Vagina (tissue), 2 donors: ENCODE measurements around the gene NUP98. TPM values are rescaled to one million over a fixed set of nuclear protein-coding genes. Genes with fewer than 3 reads are reported as not detected.

ENCODE experiments used
- DNase-seq, 2 donors: peaks; one replicate each; pipeline ENCODE4 v3.0.0-alpha.2; 2017; ENCODE audit errors: extremely low spot score in 2 of 2
- H3K27ac ChIP-seq: fragments of 200-600 bp; sonication (generic); one replicate; pipeline ENCODE4 v1.5.1; 2019
- H3K27me3 ChIP-seq: fragments of 200-600 bp; sonication (generic); one replicate; pipeline ENCODE4 v1.5.1; 2019
- H3K36me3 ChIP-seq, 2 donors: fragments of 200-600 bp; sonication (generic); one replicate each; pipeline ENCODE4 v1.5.1; 2017 to 2019
- H3K4me1 ChIP-seq: fragments of 200-600 bp; sonication (generic); one replicate; pipeline ENCODE4 v1.5.1; 2019
- H3K4me3 ChIP-seq, 2 donors: fragments of 200-600 bp; sonication (generic); 1 replicate in 1 of 2; 2 replicates in 1 of 2; pipeline ENCODE4 v1.5.1; 2016 to 2019
- H3K9me3 ChIP-seq: fragments of 200-600 bp; sonication (generic); one replicate; pipeline ENCODE4 v1.5.1; 2019
- CTCF ChIP-seq, 3 experiments: fragments of 450-650 bp in 2 of 3; fragments of 200-600 bp in 1 of 3; sonication (generic) in 1 of 3; IDR thresholded peaks; one replicate each; pipeline ENCODE4 v1.5.1; 2017 to 2019; ENCODE audit warnings: antibody characterized with exemption in 3 of 3, mild to moderate bottlenecking in 2 of 3, moderate library complexity in 2 of 3
- POLR2A ChIP-seq, 2 donors: fragments of 450-650 bp; IDR thresholded peaks; one replicate each; pipeline ENCODE4 v1.6.1; 2017; ENCODE audit warnings: antibody characterized with exemption in 2 of 2, mild to moderate bottlenecking in 2 of 2, moderate library complexity in 2 of 2
- POLR2AphosphoS5 ChIP-seq, 2 donors: sonication (generic); formaldehyde crosslinking; IDR thresholded peaks; one replicate each; pipeline ENCODE4 v1.9.0; 2017; ENCODE audit warnings: antibody characterized with exemption in 2 of 2, mild to moderate bottlenecking in 2 of 2, low read depth in 1 of 2; ENCODE audit not compliant: insufficient read depth in 1 of 2
- intact Hi-C: fragments of 100-400 bp; cut with DNase I; formaldehyde crosslinking; loops from one replicate; pipeline ENCODE4 v1.15.1; 2023
- total RNA-seq: library from RNA; depleted of rRNA; stranded (reverse); fragments of >200 nt; gene quantifications from one replicate; pipeline ENCODE4 v1.2.3, GENCODE V29; 2016

Gene NUP98
- total RNA-seq, 1 donor from 2014 or later: 110 TPM

- Histone ChIP-seq H3K27me3 (no peaks in the 10 kb centered on the region), H3K4me3 (no peak overlapping the region), H3K36me3 (no peaks in the 10 kb centered on the region), H3K9me3 (no peaks in the 10 kb centered on the region), H3K4me1 (peaks cover 31% of the 10 kb centered on the region), H3K27ac (no peak overlapping the region)
- intact Hi-C loops: no loop called here
- no peak for TF ChIP-seq CTCF (IDR thresholded peaks at IDR 0.05)
- no peak for TF ChIP-seq POLR2A (IDR thresholded peaks at IDR 0.05)
- no peak for TF ChIP-seq POLR2AphosphoS5 (IDR thresholded peaks at IDR 0.05; ENCODE audit: insufficient read depth in 1 of 2, low read depth in 1 of 2)
- no peak for DNase-seq
Measured at GRCh38 chr11:3799873-3800272, 2.5 kb upstream of the NUP98 start.

- TF ChIP-seq POLR2AphosphoS5 (IDR thresholded peaks at IDR 0.05; ENCODE audit: insufficient read depth in 1 of 2, low read depth in 1 of 2) (no peak), POLR2A (IDR thresholded peaks at IDR 0.05) (no peak), CTCF (IDR thresholded peaks at IDR 0.05) (no peak)
- Histone ChIP-seq H3K4me3 (no peak overlapping the region), H3K27me3 (no peaks in the 10 kb centered on the region), H3K4me1 (peaks cover 38% of the 10 kb centered on the region), H3K27ac (no peak overlapping the region), H3K36me3 (no peaks in the 10 kb centered on the region), H3K9me3 (no peaks in the 10 kb centered on the region)
- no peak for DNase-seq
- intact Hi-C loops: no loop called here
Measured at GRCh38 chr11:3799143-3799542, 1.8 kb upstream of the NUP98 start.

- peak overlapping the region; percentile 67 for H3K4me3 ChIP-seq
- no peaks in the 10 kb centered on the region for H3K9me3 ChIP-seq
- no peak for TF ChIP-seq POLR2A (IDR thresholded peaks at IDR 0.05)
- TF ChIP-seq CTCF (IDR thresholded peaks at IDR 0.05): no peak
- no peak for TF ChIP-seq POLR2AphosphoS5 (IDR thresholded peaks at IDR 0.05; ENCODE audit: insufficient read depth in 1 of 2, low read depth in 1 of 2)
- peaks cover 38% of the 10 kb centered on the region for H3K4me1 ChIP-seq
- peak overlapping the region; percentile 89 for H3K27ac ChIP-seq
- peaks cover 5 to 12% of the 10 kb centered on the region in 2 donors for H3K36me3 ChIP-seq
- peak in 1 of 2 donors; percentile 93 for DNase-seq
- intact Hi-C loops: no loop called here
- no peaks in the 10 kb centered on the region for H3K27me3 ChIP-seq
Measured at GRCh38 chr11:3796801-3797328, 489 bp downstream of the NUP98 start.

- intact Hi-C loops: no loop called here
- peaks cover 38% of the 10 kb centered on the region for H3K4me1 ChIP-seq
- H3K9me3 ChIP-seq: no peaks in the 10 kb centered on the region
- peak overlapping the region; percentile 67 for H3K4me3 ChIP-seq
- H3K27ac ChIP-seq: peak overlapping the region; percentile 89
- H3K27me3 ChIP-seq: no peaks in the 10 kb centered on the region
- TF ChIP-seq POLR2A (IDR thresholded peaks at IDR 0.05) (no peak), POLR2AphosphoS5 (IDR thresholded peaks at IDR 0.05; ENCODE audit: insufficient read depth in 1 of 2, low read depth in 1 of 2) (no peak), CTCF (IDR thresholded peaks at IDR 0.05) (no peak)
- H3K36me3 ChIP-seq: peaks cover 5 to 17% of the 10 kb centered on the region in 2 donors
- DNase-seq: peak in 1 of 2 donors; percentile 69
Measured at GRCh38 chr11:3796346-3796745, 1.0 kb downstream of the NUP98 start.

- H3K27ac ChIP-seq: peak overlapping the region; percentile 89
- H3K4me1 ChIP-seq: peaks cover 38% of the 10 kb centered on the region
- H3K9me3 ChIP-seq: no peaks in the 10 kb centered on the region
- H3K4me3 ChIP-seq: peak overlapping the region; percentile 67
- no peak for DNase-seq
- no peak for TF ChIP-seq CTCF (IDR thresholded peaks at IDR 0.05)
- no peak for TF ChIP-seq POLR2AphosphoS5 (IDR thresholded peaks at IDR 0.05; ENCODE audit: insufficient read depth in 1 of 2, low read depth in 1 of 2)
- no peak for TF ChIP-seq POLR2A (IDR thresholded peaks at IDR 0.05)
- peaks cover 5 to 20% of the 10 kb centered on the region in 2 donors for H3K36me3 ChIP-seq
- intact Hi-C loops: no loop called here
- no peaks in the 10 kb centered on the region for H3K27me3 ChIP-seq
Measured at GRCh38 chr11:3796002-3796311, 1.4 kb downstream of the NUP98 start.
